ENCODE data around the gene TNFSF13B.
A peak's percentile ranks its signal among the peaks of the same experiment; 100 is the strongest.

Gene TNFSF13B, protein sequence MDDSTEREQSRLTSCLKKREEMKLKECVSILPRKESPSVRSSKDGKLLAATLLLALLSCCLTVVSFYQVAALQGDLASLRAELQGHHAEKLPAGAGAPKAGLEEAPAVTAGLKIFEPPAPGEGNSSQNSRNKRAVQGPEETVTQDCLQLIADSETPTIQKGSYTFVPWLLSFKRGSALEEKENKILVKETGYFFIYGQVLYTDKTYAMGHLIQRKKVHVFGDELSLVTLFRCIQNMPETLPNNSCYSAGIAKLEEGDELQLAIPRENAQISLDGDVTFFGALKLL

DNA sequence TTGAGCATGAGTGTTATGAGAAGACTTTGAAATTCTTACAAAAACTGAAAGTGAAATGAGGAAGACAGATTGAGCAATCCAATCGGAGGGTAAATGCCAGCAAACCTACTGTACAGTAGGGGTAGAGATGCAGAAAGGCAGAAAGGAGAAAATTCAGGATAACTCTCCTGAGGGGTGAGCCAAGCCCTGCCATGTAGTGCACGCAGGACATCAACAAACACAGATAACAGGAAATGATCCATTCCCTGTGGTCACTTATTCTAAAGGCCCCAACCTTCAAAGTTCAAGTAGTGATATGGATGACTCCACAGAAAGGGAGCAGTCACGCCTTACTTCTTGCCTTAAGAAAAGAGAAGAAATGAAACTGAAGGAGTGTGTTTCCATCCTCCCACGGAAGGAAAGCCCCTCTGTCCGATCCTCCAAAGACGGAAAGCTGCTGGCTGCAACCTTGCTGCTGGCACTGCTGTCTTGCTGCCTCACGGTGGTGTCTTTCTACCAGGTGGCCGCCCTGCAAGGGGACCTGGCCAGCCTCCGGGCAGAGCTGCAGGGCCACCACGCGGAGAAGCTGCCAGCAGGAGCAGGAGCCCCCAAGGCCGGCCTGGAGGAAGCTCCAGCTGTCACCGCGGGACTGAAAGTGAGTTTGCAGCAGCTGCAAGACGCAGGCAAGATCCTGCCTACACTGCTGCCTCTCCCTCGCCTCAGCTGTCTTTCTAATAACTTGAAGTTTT lies at the start of gene TNFSF13B:
Gene TNFSF13B (plus strand): TSS at position 118 of the 728 bp plus-strand sequence. CDS start 178 bp downstream, at position 296.
- Histone ChIP-seq H3K4me1 (ENCODE audit: control insufficient read depth in 2 of 2, insufficient read depth in 2 of 2, low read length in 2 of 2) (peaks cover 0 to 4% of the 10 kb centered on the region in 2 donors), H3K9ac (ENCODE audit: low read depth in 1 of 2, low read length in 2 of 2) (peak within 1 kb of the TSS; percentile 41 to 62), H3K4me3 (ENCODE audit: low read length in 2 of 2) (peak within 1 kb of the TSS; percentile 60 to 70), H3K27me3 (ENCODE audit: control insufficient read depth in 2 of 2, insufficient read depth in 2 of 2, low read length in 2 of 2) (no peaks in the 10 kb centered on the region), H3K27ac (ENCODE audit: low read depth in 2 of 2, low read length in 2 of 2) (peak within 1 kb of the TSS; percentile 64 to 69), H3K36me3 (ENCODE audit: control insufficient read depth in 2 of 2, insufficient read depth in 2 of 2, low read length in 2 of 2) (no peaks in the 10 kb centered on the region), H3K9me3 (ENCODE audit: control insufficient read depth in 2 of 2, low read length in 2 of 2) (no peaks in the 10 kb centered on the region)

DNA sequence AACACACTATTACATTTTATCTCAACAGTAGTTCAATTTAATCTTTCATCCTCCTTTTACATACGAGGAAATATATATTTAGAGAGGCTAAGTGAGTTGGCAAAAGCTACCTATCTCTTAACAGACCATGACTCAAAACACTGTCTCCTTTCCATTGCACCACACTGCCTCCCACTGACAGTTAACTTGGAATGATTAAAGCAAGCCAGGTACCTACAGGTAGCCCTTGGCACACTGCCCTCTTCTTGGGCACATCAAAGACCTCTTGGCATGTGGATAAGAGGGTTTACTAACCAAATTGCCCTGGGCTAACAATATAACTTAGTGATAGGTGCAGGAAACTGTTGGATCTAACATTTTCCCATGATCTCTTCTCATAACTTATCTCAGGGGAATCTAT lies 49.5 kb upstream of the TNFSF13B start:
- Histone ChIP-seq H3K4me3 (ENCODE audit: low read length in 2 of 2) (peak overlapping the region; percentile 92 to 93), H3K9me3 (ENCODE audit: control insufficient read depth in 2 of 2, low read length in 2 of 2) (no peaks in the 10 kb centered on the region), H3K36me3 (ENCODE audit: control insufficient read depth in 2 of 2, insufficient read depth in 2 of 2, low read length in 2 of 2) (no peaks in the 10 kb centered on the region), H3K27me3 (ENCODE audit: control insufficient read depth in 2 of 2, insufficient read depth in 2 of 2, low read length in 2 of 2) (no peaks in the 10 kb centered on the region), H3K9ac (ENCODE audit: low read depth in 1 of 2, low read length in 2 of 2) (no peak overlapping the region), H3K27ac (ENCODE audit: low read depth in 2 of 2, low read length in 2 of 2) (no peak overlapping the region), H3K4me1 (ENCODE audit: control insufficient read depth in 2 of 2, insufficient read depth in 2 of 2, low read length in 2 of 2) (peaks cover 12 to 16% of the 10 kb centered on the region in 2 donors)

DNA sequence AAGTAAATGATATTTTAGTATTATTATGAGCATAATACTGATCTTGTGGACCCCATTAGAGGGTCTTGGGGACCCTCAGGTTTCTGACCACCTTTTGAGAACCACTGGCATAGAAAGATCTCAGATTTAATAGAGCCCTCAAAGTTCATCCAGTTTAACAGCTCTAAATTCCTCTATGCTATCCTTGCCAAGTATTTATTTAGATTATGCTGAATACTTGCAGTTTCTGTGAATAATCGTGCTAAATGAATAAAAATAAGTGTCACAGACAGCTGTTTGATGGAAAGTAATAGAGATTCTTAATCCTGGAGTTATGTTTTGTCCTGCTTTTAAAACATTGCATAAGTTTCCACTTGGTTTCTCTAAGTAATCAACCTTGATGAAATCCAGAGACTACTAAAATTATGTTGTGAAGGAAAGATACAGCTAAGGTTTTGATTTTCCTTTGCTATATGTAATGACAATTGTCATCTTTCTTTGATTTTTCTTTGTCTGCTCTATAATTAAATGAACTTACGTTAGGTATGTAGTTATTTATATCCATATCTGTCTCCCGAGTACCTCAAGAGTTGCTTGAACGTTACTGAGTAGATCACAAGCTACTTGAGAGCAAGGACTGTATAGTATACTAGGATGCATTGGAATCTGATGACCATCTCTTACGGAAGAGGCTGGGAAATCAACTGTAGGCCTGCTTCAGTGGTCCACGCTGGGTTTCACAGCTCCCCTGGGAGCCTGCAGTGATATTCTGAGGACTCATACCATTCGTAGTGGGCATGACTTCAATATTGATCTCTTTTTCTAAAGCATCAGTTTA lies 45.6 kb upstream of the TNFSF13B start:
- no peak overlapping the region for H3K9ac ChIP-seq (ENCODE audit: low read depth in 1 of 2, low read length in 2 of 2)
- H3K27me3 ChIP-seq (ENCODE audit: control insufficient read depth in 2 of 2, insufficient read depth in 2 of 2, low read length in 2 of 2): no peaks in the 10 kb centered on the region
- H3K36me3 ChIP-seq (ENCODE audit: control insufficient read depth in 2 of 2, insufficient read depth in 2 of 2, low read length in 2 of 2): no peaks in the 10 kb centered on the region
- no peak overlapping the region for H3K4me3 ChIP-seq (ENCODE audit: low read length in 2 of 2)
- H3K27ac ChIP-seq (ENCODE audit: low read depth in 2 of 2, low read length in 2 of 2): no peak overlapping the region
- H3K9me3 ChIP-seq (ENCODE audit: control insufficient read depth in 2 of 2, low read length in 2 of 2): no peaks in the 10 kb centered on the region
- peaks cover 6 to 9% of the 10 kb centered on the region in 2 donors for H3K4me1 ChIP-seq (ENCODE audit: control insufficient read depth in 2 of 2, insufficient read depth in 2 of 2, low read length in 2 of 2)

DNA sequence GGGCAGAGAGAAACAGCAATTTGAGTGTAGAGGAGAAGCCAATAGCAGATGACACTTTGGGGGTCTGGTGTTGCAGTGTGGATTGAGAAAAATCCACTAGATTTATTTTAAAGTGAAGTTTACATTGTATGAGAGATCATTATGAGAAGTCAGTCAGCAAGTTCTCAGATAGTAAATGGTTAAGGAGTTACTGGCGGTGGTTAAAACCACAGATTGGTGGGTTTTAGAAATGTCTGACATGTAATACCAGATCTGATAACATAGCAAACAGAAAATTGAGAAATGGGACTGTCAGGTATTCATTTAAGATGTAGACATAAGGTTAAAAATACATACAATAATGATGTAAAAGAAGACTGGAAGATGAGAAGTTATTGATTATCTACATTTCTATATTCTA lies 44.1 kb upstream of the TNFSF13B start:
- Histone ChIP-seq H3K4me3 (ENCODE audit: low read length in 2 of 2) (no peak overlapping the region), H3K4me1 (ENCODE audit: control insufficient read depth in 2 of 2, insufficient read depth in 2 of 2, low read length in 2 of 2) (no peaks in the 10 kb centered on the region), H3K9ac (ENCODE audit: low read depth in 1 of 2, low read length in 2 of 2) (no peak overlapping the region), H3K27ac (ENCODE audit: low read depth in 2 of 2, low read length in 2 of 2) (no peak overlapping the region), H3K9me3 (ENCODE audit: control insufficient read depth in 2 of 2, low read length in 2 of 2) (no peaks in the 10 kb centered on the region), H3K27me3 (ENCODE audit: control insufficient read depth in 2 of 2, insufficient read depth in 2 of 2, low read length in 2 of 2) (no peaks in the 10 kb centered on the region), H3K36me3 (ENCODE audit: control insufficient read depth in 2 of 2, insufficient read depth in 2 of 2, low read length in 2 of 2) (peaks cover 0 to 9% of the 10 kb centered on the region in 2 donors)

DNA sequence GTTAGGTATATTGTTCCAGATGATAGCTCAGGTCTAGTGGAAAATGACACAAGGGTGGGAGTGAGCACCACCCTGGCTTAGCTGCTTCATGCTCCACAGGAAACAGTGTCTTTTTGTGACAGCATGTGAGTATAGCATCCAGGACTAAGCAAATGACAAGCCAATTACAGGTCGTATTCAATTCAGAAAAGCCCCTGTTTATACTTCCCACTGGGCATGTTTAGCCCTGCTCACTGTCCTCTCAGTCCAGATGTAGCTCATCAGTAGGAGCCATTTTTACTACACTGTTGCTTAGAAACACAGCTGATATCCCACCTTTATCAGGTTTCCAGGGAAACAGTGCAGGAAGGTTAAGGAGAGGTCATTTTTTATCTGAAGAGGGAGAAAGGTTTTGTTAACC lies 43.3 kb upstream of the TNFSF13B start:
- no peak overlapping the region for H3K4me3 ChIP-seq (ENCODE audit: low read length in 2 of 2)
- no peaks in the 10 kb centered on the region for H3K4me1 ChIP-seq (ENCODE audit: control insufficient read depth in 2 of 2, insufficient read depth in 2 of 2, low read length in 2 of 2)
- H3K27me3 ChIP-seq (ENCODE audit: control insufficient read depth in 2 of 2, insufficient read depth in 2 of 2, low read length in 2 of 2): no peaks in the 10 kb centered on the region
- H3K9me3 ChIP-seq (ENCODE audit: control insufficient read depth in 2 of 2, low read length in 2 of 2): no peaks in the 10 kb centered on the region
- peaks cover 0 to 9% of the 10 kb centered on the region in 2 donors for H3K36me3 ChIP-seq (ENCODE audit: control insufficient read depth in 2 of 2, insufficient read depth in 2 of 2, low read length in 2 of 2)
- H3K9ac ChIP-seq (ENCODE audit: low read depth in 1 of 2, low read length in 2 of 2): no peak overlapping the region
- no peak overlapping the region for H3K27ac ChIP-seq (ENCODE audit: low read depth in 2 of 2, low read length in 2 of 2)

- H3K9me3 ChIP-seq (ENCODE audit: control insufficient read depth in 2 of 2, low read length in 2 of 2): no peaks in the 10 kb centered on the region
- H3K27me3 ChIP-seq (ENCODE audit: control insufficient read depth in 2 of 2, insufficient read depth in 2 of 2, low read length in 2 of 2): no peaks in the 10 kb centered on the region
- no peak overlapping the region for H3K4me3 ChIP-seq (ENCODE audit: low read length in 2 of 2)
- no peak overlapping the region for H3K27ac ChIP-seq (ENCODE audit: low read depth in 2 of 2, low read length in 2 of 2)
- no peaks in the 10 kb centered on the region for H3K4me1 ChIP-seq (ENCODE audit: control insufficient read depth in 2 of 2, insufficient read depth in 2 of 2, low read length in 2 of 2)
- peaks cover 0 to 9% of the 10 kb centered on the region in 2 donors for H3K36me3 ChIP-seq (ENCODE audit: control insufficient read depth in 2 of 2, insufficient read depth in 2 of 2, low read length in 2 of 2)
- no peak overlapping the region for H3K9ac ChIP-seq (ENCODE audit: low read depth in 1 of 2, low read length in 2 of 2)
Measured at GRCh38 chr13:108227651-108228272, 41.8 kb upstream of the TNFSF13B start.

GRCh38 chr13:108230377-108230776 lies 39.1 kb upstream of the TNFSF13B start:
- H3K27me3 ChIP-seq (ENCODE audit: control insufficient read depth in 2 of 2, insufficient read depth in 2 of 2, low read length in 2 of 2): no peaks in the 10 kb centered on the region
- no peak overlapping the region for H3K27ac ChIP-seq (ENCODE audit: low read depth in 2 of 2, low read length in 2 of 2)
- H3K4me3 ChIP-seq (ENCODE audit: low read length in 2 of 2): no peak overlapping the region
- H3K9ac ChIP-seq (ENCODE audit: low read depth in 1 of 2, low read length in 2 of 2): no peak overlapping the region
- H3K9me3 ChIP-seq (ENCODE audit: control insufficient read depth in 2 of 2, low read length in 2 of 2): no peaks in the 10 kb centered on the region
- H3K36me3 ChIP-seq (ENCODE audit: control insufficient read depth in 2 of 2, insufficient read depth in 2 of 2, low read length in 2 of 2): peaks cover 0 to 9% of the 10 kb centered on the region in 2 donors
- H3K4me1 ChIP-seq (ENCODE audit: control insufficient read depth in 2 of 2, insufficient read depth in 2 of 2, low read length in 2 of 2): no peaks in the 10 kb centered on the region

GRCh38 chr13:108249150-108249549 lies 20.4 kb upstream of the TNFSF13B start:
- Histone ChIP-seq H3K4me1 (ENCODE audit: control insufficient read depth in 2 of 2, insufficient read depth in 2 of 2, low read length in 2 of 2) (no peaks in the 10 kb centered on the region), H3K27ac (ENCODE audit: low read depth in 2 of 2, low read length in 2 of 2) (no peak overlapping the region), H3K9me3 (ENCODE audit: control insufficient read depth in 2 of 2, low read length in 2 of 2) (no peaks in the 10 kb centered on the region), H3K9ac (ENCODE audit: low read depth in 1 of 2, low read length in 2 of 2) (no peak overlapping the region), H3K27me3 (ENCODE audit: control insufficient read depth in 2 of 2, insufficient read depth in 2 of 2, low read length in 2 of 2) (no peaks in the 10 kb centered on the region), H3K4me3 (ENCODE audit: low read length in 2 of 2) (no peak overlapping the region), H3K36me3 (ENCODE audit: control insufficient read depth in 2 of 2, insufficient read depth in 2 of 2, low read length in 2 of 2) (no peaks in the 10 kb centered on the region)

DNA sequence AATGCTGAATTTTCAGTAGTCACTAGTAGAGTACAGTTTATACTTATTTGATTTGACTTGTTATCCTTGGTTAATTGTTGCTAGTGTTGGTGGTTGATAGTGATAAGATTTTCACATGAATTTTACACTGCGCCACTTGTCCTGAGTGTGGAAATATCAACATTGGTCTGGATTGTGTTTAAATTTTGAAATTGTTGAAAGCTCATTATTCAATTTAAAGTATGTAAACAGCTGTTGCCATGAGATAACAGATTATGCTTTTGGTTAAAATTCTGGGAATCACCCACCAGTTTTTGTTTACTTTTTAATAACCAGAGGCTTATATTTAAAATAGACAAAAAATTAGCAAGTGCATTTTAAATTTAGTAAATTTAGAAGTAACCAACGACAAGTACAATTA lies 12.3 kb upstream of the TNFSF13B start:
- H3K27me3 ChIP-seq (ENCODE audit: control insufficient read depth in 2 of 2, insufficient read depth in 2 of 2, low read length in 2 of 2): no peaks in the 10 kb centered on the region
- H3K36me3 ChIP-seq (ENCODE audit: control insufficient read depth in 2 of 2, insufficient read depth in 2 of 2, low read length in 2 of 2): no peaks in the 10 kb centered on the region
- no peaks in the 10 kb centered on the region for H3K9me3 ChIP-seq (ENCODE audit: control insufficient read depth in 2 of 2, low read length in 2 of 2)
- no peak overlapping the region for H3K4me3 ChIP-seq (ENCODE audit: low read length in 2 of 2)
- H3K9ac ChIP-seq (ENCODE audit: low read depth in 1 of 2, low read length in 2 of 2): no peak overlapping the region
- no peak overlapping the region for H3K27ac ChIP-seq (ENCODE audit: low read depth in 2 of 2, low read length in 2 of 2)
- H3K4me1 ChIP-seq (ENCODE audit: control insufficient read depth in 2 of 2, insufficient read depth in 2 of 2, low read length in 2 of 2): no peaks in the 10 kb centered on the region

All from mucosa of rectum (tissue), 2 donors.